GM13976 (cell line): ENCODE measurements around the gene SMARCD3.

Experiments used
- DNase-seq: peaks from one replicate; pipeline ENCODE4 v3.0.0; 2012; ENCODE audit warnings: low spot score
- in situ Hi-C: fragments of 300-500 bp; cut with MboI; formaldehyde crosslinking; loops from one replicate; pipeline ENCODE4 v1.12.0; 2022; ENCODE audit warnings: low sequenced_read_pairs, mixed read lengths, inconsistent platforms; ENCODE audit not compliant: unreplicated experiment
- TF ChIP-seq, protein P1 (sequence below): IDR thresholded peaks from 2 replicates; pipeline ENCODE4 v1.5.1; 2012; ENCODE audit warnings: borderline replicate concordance, mild to moderate bottlenecking; ENCODE audit not compliant: insufficient read depth; ENCODE audit errors: extremely low read depth, missing control alignments, control extremely low read depth

Gene SMARCD3

DNA sequence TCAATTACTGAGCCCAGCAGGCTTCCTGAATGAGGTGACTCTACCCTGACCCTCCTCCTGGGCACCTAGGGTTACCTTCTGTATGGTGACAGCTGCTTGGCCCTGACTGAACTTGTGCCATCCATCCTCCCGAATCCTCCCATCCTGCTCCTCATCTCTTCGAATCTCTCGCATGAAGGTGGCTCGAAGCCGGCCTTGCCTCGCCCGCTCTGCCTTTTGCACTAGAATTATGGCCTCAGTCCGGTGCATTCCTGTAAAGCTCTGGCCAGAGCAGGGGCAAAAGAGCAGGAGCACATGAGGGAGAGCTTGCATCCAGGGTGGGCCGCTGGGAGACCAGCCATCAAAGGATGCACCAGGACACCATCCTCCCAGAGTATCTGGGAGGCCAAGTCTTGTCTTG lies 45.7 kb downstream of the SMARCD3 start:
- TF ChIP-seq, protein P1, sequence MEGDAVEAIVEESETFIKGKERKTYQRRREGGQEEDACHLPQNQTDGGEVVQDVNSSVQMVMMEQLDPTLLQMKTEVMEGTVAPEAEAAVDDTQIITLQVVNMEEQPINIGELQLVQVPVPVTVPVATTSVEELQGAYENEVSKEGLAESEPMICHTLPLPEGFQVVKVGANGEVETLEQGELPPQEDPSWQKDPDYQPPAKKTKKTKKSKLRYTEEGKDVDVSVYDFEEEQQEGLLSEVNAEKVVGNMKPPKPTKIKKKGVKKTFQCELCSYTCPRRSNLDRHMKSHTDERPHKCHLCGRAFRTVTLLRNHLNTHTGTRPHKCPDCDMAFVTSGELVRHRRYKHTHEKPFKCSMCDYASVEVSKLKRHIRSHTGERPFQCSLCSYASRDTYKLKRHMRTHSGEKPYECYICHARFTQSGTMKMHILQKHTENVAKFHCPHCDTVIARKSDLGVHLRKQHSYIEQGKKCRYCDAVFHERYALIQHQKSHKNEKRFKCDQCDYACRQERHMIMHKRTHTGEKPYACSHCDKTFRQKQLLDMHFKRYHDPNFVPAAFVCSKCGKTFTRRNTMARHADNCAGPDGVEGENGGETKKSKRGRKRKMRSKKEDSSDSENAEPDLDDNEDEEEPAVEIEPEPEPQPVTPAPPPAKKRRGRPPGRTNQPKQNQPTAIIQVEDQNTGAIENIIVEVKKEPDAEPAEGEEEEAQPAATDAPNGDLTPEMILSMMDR: no peak
- in situ Hi-C loops: no loop called here
- DNase-seq: no peak

DNA sequence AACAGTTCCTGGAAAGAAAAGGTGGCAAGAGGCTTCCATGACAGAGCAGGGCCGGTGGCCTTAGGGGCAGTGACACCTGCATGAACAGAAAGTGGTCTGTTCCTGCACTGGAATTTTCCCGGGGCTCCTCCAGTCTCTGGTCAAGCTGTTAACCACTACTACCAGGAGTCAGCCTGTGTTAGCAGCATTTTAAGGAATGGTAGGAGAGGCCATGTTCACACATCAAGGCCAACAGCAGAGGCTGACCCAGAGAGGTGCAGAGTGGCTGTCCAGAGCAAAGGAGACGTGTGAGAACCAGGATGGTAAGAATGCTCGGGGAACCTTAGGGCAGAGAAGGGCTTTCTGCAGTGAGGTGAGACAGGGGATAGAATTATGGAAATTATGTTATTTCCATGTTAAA lies 46.7 kb downstream of the SMARCD3 start:
- TF ChIP-seq, protein P1: no peak
- no peak for DNase-seq
- in situ Hi-C loops: no loop called here

DNA sequence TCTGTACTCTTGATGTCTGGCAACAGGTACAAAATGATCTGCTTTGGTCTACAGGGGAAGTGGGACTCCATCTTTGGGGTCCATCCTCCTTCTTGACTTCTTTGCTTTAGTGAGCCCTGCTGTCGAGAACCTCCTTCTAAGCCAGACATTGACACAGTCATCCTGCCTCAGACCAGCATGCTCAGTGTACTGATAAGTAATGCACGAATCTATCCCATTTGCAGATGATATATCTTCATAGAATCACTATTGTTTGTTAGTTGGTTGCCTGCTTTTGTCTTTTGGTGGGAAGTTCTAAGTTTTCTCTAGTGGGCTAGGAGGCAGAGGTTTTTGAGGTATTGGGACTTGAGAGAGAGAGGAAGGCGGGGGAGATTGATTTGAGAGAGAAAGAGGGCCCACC lies 47.1 kb downstream of the SMARCD3 start:
- in situ Hi-C loops: no loop called here
- TF ChIP-seq, protein P1: no peak
- DNase-seq: no peak

DNA sequence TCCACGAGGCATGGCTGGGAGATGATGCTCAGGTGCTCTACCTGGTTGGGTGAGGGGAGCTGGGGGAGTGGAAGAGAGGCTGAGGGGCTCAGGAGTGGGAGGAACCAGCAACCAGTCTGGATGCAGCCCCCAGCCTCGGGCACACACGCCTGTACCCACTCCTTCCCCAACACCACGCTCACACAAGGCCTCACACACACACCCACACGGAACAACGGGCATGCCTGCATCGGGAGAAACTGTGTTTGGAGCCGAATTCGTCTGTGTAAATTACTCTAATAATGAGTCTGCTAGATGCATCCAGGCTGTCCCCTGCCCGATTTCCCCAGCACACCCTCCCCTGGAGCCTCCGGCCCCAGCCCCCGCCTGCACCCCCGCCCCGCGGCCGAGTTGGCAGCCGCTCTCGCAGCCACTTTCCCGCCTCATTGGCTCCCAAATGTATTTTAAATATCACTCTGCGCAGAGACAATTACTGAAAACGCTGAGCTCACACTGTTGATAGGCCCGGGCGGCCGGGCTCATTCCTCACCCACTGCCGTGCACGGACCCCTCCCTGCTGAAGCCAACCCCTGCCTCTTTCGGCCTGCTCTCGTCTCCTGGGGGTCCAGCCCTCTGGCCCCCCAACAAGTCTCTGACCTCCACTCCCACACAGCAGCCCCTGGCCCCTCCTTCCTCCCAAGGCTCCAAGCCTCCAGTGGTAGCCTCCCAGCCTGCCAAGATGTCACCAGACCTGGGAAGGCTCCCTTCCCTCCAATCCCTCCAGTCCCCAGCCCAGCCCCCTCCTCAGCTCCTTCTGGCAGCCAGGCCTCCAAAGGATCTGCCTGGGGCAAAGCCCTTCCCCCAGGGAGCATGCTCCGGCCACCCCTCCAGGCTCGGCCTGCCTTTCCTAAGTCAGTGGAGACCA lies 49.3 kb downstream of the SMARCD3 start:
- in situ Hi-C loops: no loop called here
- TF ChIP-seq, protein P1: no peak
- no peak for DNase-seq

DNA sequence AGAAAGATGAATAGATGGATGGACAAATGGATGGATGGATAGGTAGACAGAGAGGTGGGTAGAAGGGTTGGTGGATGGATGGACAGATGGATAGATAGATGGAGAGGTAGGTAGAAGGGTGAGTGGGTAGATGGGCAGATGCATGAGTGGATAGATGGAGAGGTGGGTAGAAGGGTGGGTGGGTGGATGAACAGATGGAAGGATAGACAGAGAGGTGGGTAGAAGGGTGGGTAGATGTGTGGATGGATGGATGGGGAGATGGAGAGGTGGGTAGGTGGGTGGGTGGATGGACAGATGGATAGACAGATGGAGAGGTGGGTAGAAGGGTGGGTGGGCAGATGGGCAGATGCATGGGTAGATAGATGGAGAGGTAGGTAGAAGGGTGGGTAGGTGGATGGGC lies 50.6 kb downstream of the SMARCD3 start:
- in situ Hi-C loops: no loop called here
- TF ChIP-seq, protein P1: no peak
- DNase-seq: no peak

DNA sequence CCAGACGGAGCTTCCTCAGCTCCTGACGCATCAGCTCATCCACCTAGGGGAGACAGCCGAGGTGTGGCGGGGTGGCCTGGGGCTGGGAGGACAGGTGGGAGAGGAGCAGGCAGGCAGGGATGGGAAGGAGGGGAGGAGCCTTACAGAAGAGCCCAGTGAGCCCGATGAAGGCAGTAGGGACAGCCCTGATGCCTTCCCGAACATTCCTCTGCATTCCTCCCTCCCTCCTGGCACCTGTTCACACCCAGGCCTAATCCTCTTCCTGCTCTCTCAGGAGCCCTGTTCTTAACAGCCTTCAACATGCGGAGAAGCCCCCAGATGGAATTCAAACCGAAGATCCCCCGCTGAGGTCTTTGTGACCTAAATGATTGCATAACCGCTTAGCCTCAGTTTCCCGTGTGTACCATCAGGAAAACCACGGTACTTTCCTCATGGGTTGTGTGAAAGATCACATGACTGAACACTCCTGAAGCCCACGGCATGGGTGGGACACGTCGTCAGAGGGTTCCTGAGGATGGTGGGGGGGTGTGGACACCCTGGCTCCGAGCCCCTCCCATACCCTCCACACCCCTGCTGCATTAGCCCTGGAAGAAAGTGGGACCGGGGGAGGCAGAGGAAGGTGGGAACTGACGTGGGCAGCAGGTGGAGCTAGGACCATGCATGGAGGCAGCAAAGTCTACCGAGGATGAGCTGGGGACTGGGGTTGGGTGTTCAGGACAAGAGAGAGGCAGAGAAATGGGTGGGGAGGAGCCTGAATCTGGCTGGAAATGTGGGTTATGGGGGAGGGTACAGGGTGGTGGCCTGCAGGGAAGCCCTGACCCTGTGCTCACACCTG lies 52.7 kb downstream of the SMARCD3 start:
- in situ Hi-C loops: no loop called here
- TF ChIP-seq, protein P1: no peak
- no peak for DNase-seq
